WTC11 (cell line): ENCODE data around the gene RHOB. TPM values are rescaled to one million over a fixed set of nuclear protein-coding genes. Genes with fewer than 3 reads are reported as not detected.

Source experiments
- ATAC-seq: fragments of 200-7000 bp; cut with Tn5 transposase; 2 replicates; pipeline ENCODE4 v1.10.0; 2021; ENCODE audit warnings: mild to moderate bottlenecking, moderate library complexity
- CTCF ChIA-PET: fragments of 300-600 bp; sonication (Branson Sonifier 250); formaldehyde crosslinking; loops from one replicate; lab custom pipeline; 2021; ENCODE audit warnings: antibody characterized with exemption; lab: Charles Lee
- POLR2A ChIA-PET: fragments of 350-600 bp; sonication (Branson Sonifier 250); formaldehyde crosslinking; loops from one replicate; lab custom pipeline; 2021; ENCODE audit warnings: antibody characterized with exemption; lab: Charles Lee
- DNase-seq: peaks from one replicate; pipeline ENCODE4 v3.0.0; 2021; ENCODE audit warnings: low spot score
- H3K27ac Mint-ChIP-seq: 2 replicates; pipeline ENCODE4 v1.8.0; 2021; ENCODE audit warnings: mixed read lengths
- H3K27me3 Mint-ChIP-seq: 2 replicates; pipeline ENCODE4 v1.8.0; 2021; ENCODE audit warnings: low read depth, mild to moderate bottlenecking, moderate library complexity, mixed read lengths
- H3K36me3 Mint-ChIP-seq: 2 replicates; pipeline ENCODE4 v1.8.0; 2021; ENCODE audit warnings: mixed read lengths
- H3K4me1 Mint-ChIP-seq: 2 replicates; pipeline ENCODE4 v1.8.0; 2022; ENCODE audit warnings: mixed read lengths
- H3K4me3 Mint-ChIP-seq: 2 replicates; pipeline ENCODE4 v1.8.0; 2021; ENCODE audit warnings: mild to moderate bottlenecking, moderate library complexity, mixed read lengths
- H3K9me3 Mint-ChIP-seq: 2 replicates; pipeline ENCODE4 v1.8.0; 2021; ENCODE audit warnings: mixed read lengths
- CBFB ChIP-seq: sonication (generic); formaldehyde crosslinking; IDR thresholded peaks from 2 replicates; pipeline ENCODE4 v1.8.1; 2022; ENCODE audit warnings: mild to moderate bottlenecking, low read depth, missing genetic modification reagents
- CREM ChIP-seq: sonication (generic); formaldehyde crosslinking; IDR thresholded peaks from 2 replicates; pipeline ENCODE4 v1.8.1; 2022; ENCODE audit warnings: mild to moderate bottlenecking, missing genetic modification reagents, moderate library complexity
- CTCF ChIP-seq: fragments of 200-600 bp; IDR thresholded peaks from 2 replicates; pipeline ENCODE4 v1.8.0; 2022; ENCODE audit warnings: antibody characterized with exemption
- E2F5 ChIP-seq: sonication (generic); formaldehyde crosslinking; IDR thresholded peaks from 2 replicates; pipeline ENCODE4 v1.8.1; 2022; ENCODE audit warnings: mild to moderate bottlenecking, moderate library complexity, missing genetic modification reagents
- FOXP1 ChIP-seq: sonication (generic); formaldehyde crosslinking; IDR thresholded peaks from 2 replicates; pipeline ENCODE4 v1.8.0; 2022; ENCODE audit warnings: missing genetic modification reagents, mild to moderate bottlenecking, moderate library complexity, borderline replicate concordance
- FOXP4 ChIP-seq: sonication (generic); formaldehyde crosslinking; IDR thresholded peaks from 2 replicates; pipeline ENCODE4 v1.8.0; 2022; ENCODE audit warnings: mild to moderate bottlenecking, missing genetic modification reagents
- HMGA2 ChIP-seq: fragments of 250-450 bp; sonication (Bioruptor Pico); IDR thresholded peaks from 2 replicates; pipeline ENCODE4 v1.4.0; 2021; ENCODE audit warnings: mild to moderate bottlenecking, moderate library complexity
- JAZF1 ChIP-seq: fragments of 250-450 bp; sonication (Bioruptor Pico); IDR thresholded peaks from 2 replicates; pipeline ENCODE4 v1.9.0; 2021; ENCODE audit warnings: moderate library complexity, mild to moderate bottlenecking, inconsistent platforms
- MYBL2 ChIP-seq: sonication (generic); formaldehyde crosslinking; IDR thresholded peaks from 2 replicates; pipeline ENCODE4 v1.8.1; 2023; ENCODE audit warnings: mild to moderate bottlenecking, moderate library complexity, missing genetic modification reagents
- NFYB ChIP-seq: sonication (generic); formaldehyde crosslinking; conservative IDR thresholded peaks from 2 replicates; pipeline ENCODE4 v1.8.0; 2022; ENCODE audit warnings: low read depth, missing genetic modification reagents
- NR1H2 ChIP-seq: sonication (generic); formaldehyde crosslinking; IDR thresholded peaks from 2 replicates; pipeline ENCODE4 v1.9.0; 2021; ENCODE audit warnings: mild to moderate bottlenecking, moderate library complexity, missing genetic modification reagents
- ZNF138 ChIP-seq: sonication (generic); formaldehyde crosslinking; conservative IDR thresholded peaks from 2 replicates; pipeline ENCODE4 v1.8.1; 2022; ENCODE audit warnings: mild to moderate bottlenecking, moderate library complexity, missing genetic modification reagents
- ZNF281 ChIP-seq: sonication (generic); formaldehyde crosslinking; IDR thresholded peaks from 2 replicates; pipeline ENCODE4 v1.8.0; 2023; ENCODE audit warnings: mild to moderate bottlenecking, missing genetic modification reagents
- ZNF317 ChIP-seq: sonication (generic); formaldehyde crosslinking; IDR thresholded peaks from 2 replicates; pipeline ENCODE4 v1.8.1; 2023; ENCODE audit warnings: low read depth, mild to moderate bottlenecking, moderate library complexity, missing genetic modification reagents, borderline replicate concordance
- ZNF416 ChIP-seq: fragments of 250-450 bp; sonication (Bioruptor Pico); IDR thresholded peaks from 2 replicates; pipeline ENCODE4 v1.9.0; 2021; ENCODE audit warnings: mild to moderate bottlenecking, inconsistent platforms
- ZNF532 ChIP-seq: fragments of 250-450 bp; sonication (Bioruptor Pico); IDR thresholded peaks from 2 replicates; pipeline ENCODE4 v1.9.0; 2021; ENCODE audit warnings: mild to moderate bottlenecking, borderline replicate concordance
- total RNA-seq: library from RNA; stranded (reverse); gene quantifications from 3 replicates; pipeline ENCODE4 v1.2.3, GENCODE V29; 2021

RHOB gene
- total RNA-seq, 1 experiment from 2014 or later = 20.4 TPM

GRCh38 chr2:20453087-20453486, 6.2 kb downstream of the RHOB start (continued):
- TF ChIP-seq ZNF532 (CRISPR knock-in tag) (no peak), HMGA2 (CRISPR knock-in tag) (no peak), E2F5 (CRISPR knock-in tag) (no peak), CBFB (CRISPR knock-in tag) (no peak), CREM (CRISPR knock-in tag) (no peak), ZNF317 (CRISPR knock-in tag) (no peak), CTCF (no peak)

GRCh38 chr2:20454036-20454981, 7.4 kb downstream of the RHOB start:
- CTCF ChIA-PET = interaction anchor here (0.8 to 1.0 kb wide), 3 partner anchors 10 to 182 kb away, joined by 3 read pairs; no protein-coding TSS in a partner anchor
- peaks cover 20% of the 10 kb centered on the region for H3K4me1 Mint-ChIP-seq
- POLR2A ChIA-PET = no interaction called here
- TF ChIP-seq NR1H2 (CRISPR knock-in tag) (no peak), ZNF532 (CRISPR knock-in tag) (no peak), JAZF1 (no peak), ZNF138 (CRISPR knock-in tag) (no peak), MYBL2 (CRISPR knock-in tag) (no peak), FOXP4 (CRISPR knock-in tag) (no peak), FOXP1 (CRISPR knock-in tag) (no peak), ZNF416 (CRISPR knock-in tag) (no peak), NFYB (CRISPR knock-in tag) (no peak), ZNF281 (CRISPR knock-in tag) (no peak)

More at GRCh38 chr2:20454036-20454981, 7.4 kb downstream of the RHOB start:
- Mint-ChIP-seq H3K27me3 (peaks cover 51% of the 10 kb centered on the region), H3K36me3 (no peaks in the 10 kb centered on the region), H3K27ac (no peak overlapping the region), H3K9me3 (no peaks in the 10 kb centered on the region), H3K4me3 (no peak overlapping the region)
- ATAC-seq = no peak
- no peak for DNase-seq
